Nephron (organoid): ENCODE measurements around the gene RBM42.

Experiments used
- H3K27ac Mint-ChIP-seq, 3 experiments: 2 replicates each; pipeline ENCODE4 v1.8.0; 2020; ENCODE audit warnings: mixed read lengths in 3 of 3, mild to moderate bottlenecking in 2 of 3, moderate library complexity in 1 of 3
- H3K27me3 Mint-ChIP-seq: 2 replicates; pipeline ENCODE4 v1.8.0; 2021; ENCODE audit warnings: low read depth, mild to moderate bottlenecking, moderate library complexity, mixed read lengths
- H3K36me3 Mint-ChIP-seq: 2 replicates; pipeline ENCODE4 v1.8.0; 2020; ENCODE audit warnings: low read depth, mixed read lengths
- H3K4me1 Mint-ChIP-seq: 2 replicates; pipeline ENCODE4 v1.8.0; 2020; ENCODE audit warnings: mixed read lengths
- H3K4me3 Mint-ChIP-seq, 3 experiments: 2 replicates each; pipeline ENCODE4 v1.8.0; 2020; ENCODE audit warnings: mild to moderate bottlenecking in 3 of 3, mixed read lengths in 3 of 3, moderate library complexity in 2 of 3
- H3K9me3 Mint-ChIP-seq: 2 replicates; pipeline ENCODE4 v1.8.0; 2020; ENCODE audit warnings: mixed read lengths
- TF ChIP-seq, protein P1 (sequence below), 3 experiments: fragments of 200-600 bp; sonication (generic); IDR thresholded peaks; one replicate each; pipeline ENCODE4 v1.5.0; 2021; ENCODE audit warnings: antibody characterized with exemption in 3 of 3; ENCODE audit not compliant: unreplicated experiment in 3 of 3

RBM42 gene

DNA sequence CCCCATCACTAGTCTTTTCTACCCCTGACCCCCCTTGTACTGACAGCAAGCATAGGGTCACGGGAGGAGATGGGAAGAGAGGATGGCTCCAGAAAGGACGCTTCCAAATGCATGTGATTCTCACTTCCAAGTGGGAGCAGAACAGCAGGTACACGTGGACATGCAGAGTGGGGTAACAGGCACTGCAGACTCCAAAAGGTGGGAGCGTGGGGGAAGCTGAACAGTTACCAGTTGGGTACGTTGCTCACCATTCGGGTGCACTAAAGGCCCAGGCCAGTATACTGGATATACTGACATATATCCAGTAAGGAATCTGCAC is 10.4 kb downstream of the RBM42 start:
- TF ChIP-seq, protein P1, sequence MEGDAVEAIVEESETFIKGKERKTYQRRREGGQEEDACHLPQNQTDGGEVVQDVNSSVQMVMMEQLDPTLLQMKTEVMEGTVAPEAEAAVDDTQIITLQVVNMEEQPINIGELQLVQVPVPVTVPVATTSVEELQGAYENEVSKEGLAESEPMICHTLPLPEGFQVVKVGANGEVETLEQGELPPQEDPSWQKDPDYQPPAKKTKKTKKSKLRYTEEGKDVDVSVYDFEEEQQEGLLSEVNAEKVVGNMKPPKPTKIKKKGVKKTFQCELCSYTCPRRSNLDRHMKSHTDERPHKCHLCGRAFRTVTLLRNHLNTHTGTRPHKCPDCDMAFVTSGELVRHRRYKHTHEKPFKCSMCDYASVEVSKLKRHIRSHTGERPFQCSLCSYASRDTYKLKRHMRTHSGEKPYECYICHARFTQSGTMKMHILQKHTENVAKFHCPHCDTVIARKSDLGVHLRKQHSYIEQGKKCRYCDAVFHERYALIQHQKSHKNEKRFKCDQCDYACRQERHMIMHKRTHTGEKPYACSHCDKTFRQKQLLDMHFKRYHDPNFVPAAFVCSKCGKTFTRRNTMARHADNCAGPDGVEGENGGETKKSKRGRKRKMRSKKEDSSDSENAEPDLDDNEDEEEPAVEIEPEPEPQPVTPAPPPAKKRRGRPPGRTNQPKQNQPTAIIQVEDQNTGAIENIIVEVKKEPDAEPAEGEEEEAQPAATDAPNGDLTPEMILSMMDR (IDR thresholded peaks at IDR 0.05; ENCODE audit: unreplicated experiment in 3 of 3), result no peak
- Mint-ChIP-seq H3K4me3 (peak overlapping the region in 2 of 3 experiments; percentile 15 to 45), H3K36me3 (peaks cover 28% of the 10 kb centered on the region), H3K9me3 (no peaks in the 10 kb centered on the region), H3K4me1 (no peaks in the 10 kb centered on the region), H3K27me3 (no peaks in the 10 kb centered on the region), H3K27ac (peak overlapping the region in 2 of 3 experiments; percentile 16 to 36)

DNA sequence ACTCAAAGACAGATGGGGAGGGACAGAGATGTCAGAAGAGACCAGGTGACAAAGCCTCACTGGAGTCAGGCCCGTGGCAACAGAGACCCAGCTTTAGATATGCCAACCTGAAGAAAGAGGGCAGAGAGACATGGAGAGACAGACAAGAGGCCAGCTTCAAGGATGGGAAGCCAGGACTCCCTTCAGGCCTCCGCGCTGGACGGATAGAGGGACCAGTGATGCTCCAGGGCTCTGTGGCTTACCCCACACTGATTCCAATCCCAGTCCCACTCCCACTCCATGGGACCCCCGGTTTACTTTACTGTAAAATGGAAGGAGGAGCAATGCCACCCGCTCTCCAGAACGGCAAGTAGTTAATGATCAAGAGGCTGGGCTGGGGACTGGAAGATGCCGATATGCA is 11.0 kb downstream of the RBM42 start:
- H3K4me3 Mint-ChIP-seq, result peak overlapping the region; percentile 15 to 45 (median 17)
- peak overlapping the region in 2 of 3 experiments; percentile 16 to 36 for H3K27ac Mint-ChIP-seq
- H3K36me3 Mint-ChIP-seq, result peaks cover 25% of the 10 kb centered on the region
- H3K9me3 Mint-ChIP-seq, result no peaks in the 10 kb centered on the region
- H3K27me3 Mint-ChIP-seq, result no peaks in the 10 kb centered on the region
- TF ChIP-seq, protein P1 (IDR thresholded peaks at IDR 0.05; ENCODE audit: unreplicated experiment in 3 of 3), result no peak
- peaks cover 2% of the 10 kb centered on the region for H3K4me1 Mint-ChIP-seq

DNA sequence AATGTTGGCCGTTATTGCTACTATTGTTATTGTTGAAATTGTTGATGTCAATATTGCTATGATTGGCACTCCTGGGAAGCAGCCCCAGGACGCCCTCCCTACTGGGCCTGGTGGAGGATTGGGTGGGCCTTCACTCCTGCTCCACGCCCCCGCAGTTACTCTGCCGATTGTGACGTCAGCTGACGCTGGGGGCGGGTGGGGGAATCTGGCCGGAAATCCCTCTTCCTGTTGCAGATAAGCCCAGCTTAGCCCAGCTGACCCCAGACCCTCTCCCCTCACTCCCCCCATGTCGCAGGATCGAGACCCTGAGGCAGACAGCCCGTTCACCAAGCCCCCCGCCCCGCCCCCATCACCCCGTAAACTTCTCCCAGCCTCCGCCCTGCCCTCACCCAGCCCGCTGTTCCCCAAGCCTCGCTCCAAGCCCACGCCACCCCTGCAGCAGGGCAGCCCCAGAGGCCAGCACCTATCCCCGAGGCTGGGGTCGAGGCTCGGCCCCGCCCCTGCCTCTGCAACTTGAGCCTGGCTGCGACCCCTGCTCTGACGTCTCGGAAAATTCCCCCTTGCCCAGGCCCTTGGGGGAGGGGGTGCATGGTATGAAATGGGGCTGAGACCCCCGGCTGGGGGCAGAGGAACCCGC is 12.8 kb downstream of the RBM42 start, which contains the start of gene ETV2:
Gene ETV2, plus strand, starts transcription at position 231 of the 637 bp plus-strand sequence. CDS start 716 bp downstream, outside the sequence.
- Mint-ChIP-seq H3K27ac (peak within 1 kb of the TSS; percentile 42 to 90 (median 42)), H3K9me3 (no peaks in the 10 kb centered on the region), H3K4me1 (peaks cover 7% of the 10 kb centered on the region), H3K27me3 (no peaks in the 10 kb centered on the region), H3K36me3 (peaks cover 13% of the 10 kb centered on the region), H3K4me3 (peak within 1 kb of the TSS; percentile 86 to 90 (median 90))
- TF ChIP-seq, protein P1 (IDR thresholded peaks at IDR 0.05; ENCODE audit: unreplicated experiment in 3 of 3), result no peak

DNA sequence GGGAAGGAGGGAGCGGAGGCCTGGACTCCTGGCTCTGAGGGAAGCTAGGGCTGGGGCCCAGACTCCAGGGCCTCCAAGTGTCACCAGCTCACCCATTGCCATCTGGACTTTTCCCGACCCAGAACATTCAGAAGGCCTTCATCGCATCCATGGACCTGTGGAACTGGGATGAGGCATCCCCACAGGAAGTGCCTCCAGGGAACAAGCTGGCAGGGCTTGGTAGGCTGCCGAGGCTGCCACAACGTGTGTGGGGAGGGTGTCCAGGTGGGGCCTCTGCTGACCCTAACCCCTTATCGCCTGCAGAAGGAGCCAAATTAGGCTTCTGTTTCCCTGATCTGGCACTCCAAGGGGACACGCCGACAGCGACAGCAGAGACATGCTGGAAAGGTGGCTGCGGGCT is 13.5 kb downstream of the RBM42 start:
- Mint-ChIP-seq H3K9me3 (no peaks in the 10 kb centered on the region), H3K27ac (peak overlapping the region in 2 of 3 experiments; percentile 42 to 51), H3K4me1 (peaks cover 7% of the 10 kb centered on the region), H3K36me3 (peaks cover 7% of the 10 kb centered on the region), H3K27me3 (no peaks in the 10 kb centered on the region), H3K4me3 (peak overlapping the region; percentile 86 to 90 (median 90))
- TF ChIP-seq, protein P1 (IDR thresholded peaks at IDR 0.05; ENCODE audit: unreplicated experiment in 3 of 3), result no peak

DNA sequence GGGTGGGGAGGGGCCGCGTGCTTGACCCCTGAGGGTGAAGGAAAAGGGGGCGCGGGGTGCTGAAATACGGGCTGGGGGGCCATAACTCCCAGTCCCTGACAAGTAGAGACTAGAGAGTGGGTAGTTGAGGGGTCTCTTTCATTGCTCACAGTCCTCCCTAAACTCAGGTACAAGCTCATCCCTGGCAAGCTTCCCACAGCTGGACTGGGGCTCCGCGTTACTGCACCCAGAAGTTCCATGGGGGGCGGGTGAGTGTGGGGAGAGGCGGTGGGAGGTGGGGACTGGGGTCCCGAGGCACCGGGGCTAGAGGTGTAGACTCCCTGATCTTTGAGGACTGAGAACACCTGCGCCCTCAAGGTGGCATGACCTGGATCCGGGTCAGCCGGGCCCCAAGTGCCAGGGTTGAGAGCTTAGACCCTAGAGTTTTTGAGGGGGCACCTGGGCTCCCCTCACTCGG is 14.0 kb downstream of the RBM42 start:
- H3K4me3 Mint-ChIP-seq, result peak overlapping the region; percentile 86 to 90 (median 90)
- H3K27me3 Mint-ChIP-seq, result no peaks in the 10 kb centered on the region
- TF ChIP-seq, protein P1 (IDR thresholded peaks at IDR 0.05; ENCODE audit: unreplicated experiment in 3 of 3), result no peak
- peaks cover 7% of the 10 kb centered on the region for H3K4me1 Mint-ChIP-seq
- peak overlapping the region in 2 of 3 experiments; percentile 42 to 51 for H3K27ac Mint-ChIP-seq
- peaks cover 5% of the 10 kb centered on the region for H3K36me3 Mint-ChIP-seq
- no peaks in the 10 kb centered on the region for H3K9me3 Mint-ChIP-seq
